Caco-2 (cell line): Measurements from ENCODE around the gene CHORDC1. TPM values are rescaled to one million over a fixed set of nuclear protein-coding genes. Genes with fewer than 3 reads are reported as not detected.

Source experiments
- BruUV-seq: library from RNA; stranded (reverse); fragments of 400-500 nt; replicated peaks from 2 replicates; lab custom pipeline; 2021; lab: Mats Ljungman, UMichigan
- CTCF ChIA-PET: fragments of 300-600 bp; sonication (Branson Sonifier 250); formaldehyde crosslinking; loops from one replicate; lab custom pipeline; 2022; ENCODE audit warnings: antibody characterized with exemption; lab: Charles Lee
- POLR2A ChIA-PET: fragments of 300-600 bp; sonication (Branson Sonifier 250); formaldehyde crosslinking; loops from one replicate; lab custom pipeline; 2022; ENCODE audit warnings: antibody characterized with exemption; lab: Charles Lee
- DNase-seq, 2 experiments: peaks; one replicate each; pipeline versions ENCODE4 v3.0.0 to v3.0.0-alpha.2; 2020 to 2022
- H3K27me3 ChIP-seq: replicated peaks from 2 replicates; pipeline ENCODE4 v1.6.0; 2011; ENCODE audit warnings: low read length; ENCODE audit not compliant: control insufficient read depth, insufficient read depth
- H3K36me3 ChIP-seq: 2 replicates; pipeline ENCODE4 v1.5.1; 2011; ENCODE audit warnings: low read length; ENCODE audit not compliant: control insufficient read depth, insufficient read depth
- H3K4me1 ChIP-seq: fragments of 250-450 bp; sonication (Bioruptor Pico); 2 replicates; pipeline ENCODE4 v1.5.1; 2020; ENCODE audit warnings: mild to moderate bottlenecking
- H3K4me3 ChIP-seq: 2 replicates; pipeline ENCODE4 v1.5.1; 2011; ENCODE audit warnings: low read depth, mild to moderate bottlenecking, control low read depth, low read length
- H3K9me3 ChIP-seq: fragments of 250-450 bp; sonication (Bioruptor Pico); 2 replicates; pipeline ENCODE4 v1.5.1; 2020; ENCODE audit warnings: mild to moderate bottlenecking, moderate library complexity
- H3K27ac Mint-ChIP-seq: one replicate; pipeline ENCODE4 v1.8.0; 2022; ENCODE audit warnings: mixed read lengths; ENCODE audit not compliant: unreplicated experiment
- H3K27me3 Mint-ChIP-seq: one replicate; pipeline ENCODE4 v1.8.0; 2022; ENCODE audit warnings: mixed read lengths; ENCODE audit not compliant: insufficient read depth, unreplicated experiment
- H3K36me3 Mint-ChIP-seq: one replicate; pipeline ENCODE4 v1.8.0; 2022; ENCODE audit warnings: mild to moderate bottlenecking, mixed read lengths; ENCODE audit not compliant: insufficient read depth, unreplicated experiment
- H3K4me1 Mint-ChIP-seq: one replicate; pipeline ENCODE4 v1.8.0; 2022; ENCODE audit warnings: low read depth, mixed read lengths; ENCODE audit not compliant: unreplicated experiment
- H3K4me3 Mint-ChIP-seq: one replicate; pipeline ENCODE4 v1.8.0; 2022; ENCODE audit warnings: mild to moderate bottlenecking, moderate library complexity, mixed read lengths; ENCODE audit not compliant: unreplicated experiment
- H3K9me3 Mint-ChIP-seq: one replicate; pipeline ENCODE4 v1.8.0; 2022; ENCODE audit warnings: mixed read lengths; ENCODE audit not compliant: unreplicated experiment
- intact Hi-C: fragments of 100-400 bp; cut with micrococcal nuclease; formaldehyde crosslinking; loops from one replicate; pipeline ENCODE4 v1.10.0; 2022; ENCODE audit not compliant: unreplicated experiment
- total RNA-seq: library from RNA; stranded (reverse); gene quantifications from 2 replicates; pipeline ENCODE4 v1.2.3, GENCODE V29; 2022
- TF ChIP-seq, protein P1 (sequence below), 2 experiments: fragments of 200-600 bp in 1 of 2; IDR thresholded peaks; 1 replicate in 1 of 2; 2 replicates in 1 of 2; pipeline versions ENCODE4 v1.5.1 to v1.8.0; 2011 to 2022; ENCODE audit warnings: antibody characterized with exemption in 1 of 2, control low read depth in 1 of 2, inconsistent platforms in 1 of 2, low read depth in 1 of 2, low read length in 1 of 2, mild to moderate bottlenecking in 1 of 2, moderate library complexity in 1 of 2; ENCODE audit not compliant: insufficient read depth in 1 of 2, severe bottlenecking in 1 of 2, unreplicated experiment in 1 of 2

The CHORDC1 gene
- total RNA-seq, 1 experiment from 2014 or later, result 194 TPM

DNA sequence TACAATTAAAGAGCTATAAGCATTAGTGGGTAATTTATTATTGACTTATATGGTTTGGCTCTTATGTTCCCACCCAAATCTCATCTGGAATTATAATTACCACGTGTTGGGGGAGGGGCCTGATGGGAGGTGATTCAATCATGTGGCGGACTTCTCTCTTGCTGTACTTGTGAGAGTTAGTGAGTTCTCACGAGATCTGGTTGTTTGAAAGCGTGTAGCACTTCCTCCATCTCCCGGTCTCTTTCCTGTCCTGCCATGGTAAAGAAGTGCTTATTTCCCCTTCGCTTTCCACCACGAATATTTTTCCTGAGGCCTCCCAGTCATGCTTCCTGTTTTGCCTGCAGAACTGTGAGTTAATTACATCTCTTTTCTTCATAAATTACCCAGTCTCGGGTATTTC lies 28.1 kb upstream of the CHORDC1 start:
- POLR2A ChIA-PET, result no interaction called here
- intact Hi-C loops, result no loop called here
- Histone ChIP-seq H3K36me3 (no peaks in the 10 kb centered on the region), H3K9me3 (0 out of 2 replicates have a peak, but pooled peaks cover 5% of the 10 kb centered on the region), H3K4me3 (no peak overlapping the region), H3K4me1 (no peaks in the 10 kb centered on the region), H3K27me3 (no peaks in the 10 kb centered on the region)
- H3K9me3 Mint-ChIP-seq, result no peaks in the 10 kb centered on the region
- DNase-seq, result no peak
- peaks cover 8% of the 10 kb centered on the region for H3K27me3 Mint-ChIP-seq
- BruUV-seq, result no TSS peak
- TF ChIP-seq, protein P1, sequence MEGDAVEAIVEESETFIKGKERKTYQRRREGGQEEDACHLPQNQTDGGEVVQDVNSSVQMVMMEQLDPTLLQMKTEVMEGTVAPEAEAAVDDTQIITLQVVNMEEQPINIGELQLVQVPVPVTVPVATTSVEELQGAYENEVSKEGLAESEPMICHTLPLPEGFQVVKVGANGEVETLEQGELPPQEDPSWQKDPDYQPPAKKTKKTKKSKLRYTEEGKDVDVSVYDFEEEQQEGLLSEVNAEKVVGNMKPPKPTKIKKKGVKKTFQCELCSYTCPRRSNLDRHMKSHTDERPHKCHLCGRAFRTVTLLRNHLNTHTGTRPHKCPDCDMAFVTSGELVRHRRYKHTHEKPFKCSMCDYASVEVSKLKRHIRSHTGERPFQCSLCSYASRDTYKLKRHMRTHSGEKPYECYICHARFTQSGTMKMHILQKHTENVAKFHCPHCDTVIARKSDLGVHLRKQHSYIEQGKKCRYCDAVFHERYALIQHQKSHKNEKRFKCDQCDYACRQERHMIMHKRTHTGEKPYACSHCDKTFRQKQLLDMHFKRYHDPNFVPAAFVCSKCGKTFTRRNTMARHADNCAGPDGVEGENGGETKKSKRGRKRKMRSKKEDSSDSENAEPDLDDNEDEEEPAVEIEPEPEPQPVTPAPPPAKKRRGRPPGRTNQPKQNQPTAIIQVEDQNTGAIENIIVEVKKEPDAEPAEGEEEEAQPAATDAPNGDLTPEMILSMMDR (IDR thresholded peaks at IDR 0.05; ENCODE audit: insufficient read depth in 1 of 2, low read depth in 1 of 2, low read length in 1 of 2, severe bottlenecking in 1 of 2, unreplicated experiment in 1 of 2), result no peak
- H3K4me3 Mint-ChIP-seq, result no peak overlapping the region
- H3K27ac Mint-ChIP-seq, result no peak overlapping the region
- H3K36me3 Mint-ChIP-seq, result no peaks in the 10 kb centered on the region
- CTCF ChIA-PET, result no interaction called here
- no peaks in the 10 kb centered on the region for H3K4me1 Mint-ChIP-seq

DNA sequence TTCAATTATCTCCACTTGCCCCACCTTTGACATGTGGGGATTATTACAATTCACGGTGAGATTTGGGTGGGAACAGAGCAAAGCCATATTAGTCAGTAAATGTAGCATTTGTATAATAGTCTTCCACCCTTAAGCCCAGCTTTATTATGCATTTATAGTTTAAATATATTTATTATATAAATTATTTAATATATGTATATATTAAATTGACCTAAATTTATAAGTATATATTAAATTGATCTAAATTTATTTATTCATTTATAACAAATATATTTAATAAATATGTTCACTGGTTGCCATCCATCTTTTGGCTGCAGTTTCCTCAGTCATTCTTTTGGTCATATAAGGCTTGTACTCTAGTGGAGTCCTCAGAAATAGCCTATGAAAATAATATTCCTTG lies 23.6 kb upstream of the CHORDC1 start:
- BruUV-seq, result no TSS peak
- intact Hi-C loops, result no loop called here
- H3K27ac Mint-ChIP-seq, result no peak overlapping the region
- Histone ChIP-seq H3K36me3 (no peaks in the 10 kb centered on the region), H3K9me3 (no peaks in the 10 kb centered on the region), H3K4me1 (peaks cover 9% of the 10 kb centered on the region), H3K4me3 (no peak overlapping the region), H3K27me3 (no peaks in the 10 kb centered on the region)
- TF ChIP-seq, protein P1 (IDR thresholded peaks at IDR 0.05; ENCODE audit: insufficient read depth in 1 of 2, low read depth in 1 of 2, low read length in 1 of 2, severe bottlenecking in 1 of 2, unreplicated experiment in 1 of 2), result no peak
- no peaks in the 10 kb centered on the region for H3K27me3 Mint-ChIP-seq
- ChIA-PET CTCF (no interaction called here), POLR2A (no interaction called here)
- no peaks in the 10 kb centered on the region for H3K9me3 Mint-ChIP-seq
- peaks cover 10% of the 10 kb centered on the region for H3K4me1 Mint-ChIP-seq
- no peak for DNase-seq
- no peak overlapping the region for H3K4me3 Mint-ChIP-seq
- H3K36me3 Mint-ChIP-seq, result no peaks in the 10 kb centered on the region

DNA sequence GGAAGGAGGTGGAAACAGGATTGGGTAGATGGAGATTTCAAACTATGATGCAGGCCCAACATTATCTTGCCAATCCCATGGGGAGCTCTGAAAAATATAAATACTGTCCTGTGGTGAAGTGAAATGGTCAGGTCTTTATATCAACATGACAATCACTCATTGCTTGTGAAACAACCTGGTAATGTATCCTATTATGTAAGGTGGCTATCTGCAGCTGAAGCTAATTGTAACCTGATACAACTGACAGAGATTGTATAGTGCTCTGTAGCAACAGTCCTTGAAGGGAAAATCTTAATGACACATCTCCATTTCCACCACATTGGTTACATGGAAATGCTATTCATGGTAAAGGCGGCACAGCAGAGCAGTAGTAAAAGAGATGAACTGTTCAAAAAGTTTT lies 20.7 kb upstream of the CHORDC1 start:
- H3K9me3 Mint-ChIP-seq, result peaks cover 8% of the 10 kb centered on the region
- H3K36me3 ChIP-seq, result no peaks in the 10 kb centered on the region
- H3K27me3 Mint-ChIP-seq, result no peaks in the 10 kb centered on the region
- intact Hi-C loops, result no loop called here
- H3K27ac Mint-ChIP-seq, result no peak overlapping the region
- peaks cover 9% of the 10 kb centered on the region for H3K4me1 ChIP-seq
- no peak overlapping the region for H3K4me3 ChIP-seq
- TF ChIP-seq, protein P1 (IDR thresholded peaks at IDR 0.05; ENCODE audit: insufficient read depth in 1 of 2, low read depth in 1 of 2, low read length in 1 of 2, severe bottlenecking in 1 of 2, unreplicated experiment in 1 of 2), result no peak
- ChIA-PET POLR2A (no interaction called here), CTCF (interaction anchor here (0.7 kb wide), 1 partner anchor 9 kb away, joined by 3 read pairs; no protein-coding TSS in a partner anchor)
- H3K9me3 ChIP-seq, result no peaks in the 10 kb centered on the region; the same call in 1 of the 2 replicates
- no peaks in the 10 kb centered on the region for H3K27me3 ChIP-seq
- DNase-seq, result no peak
- H3K36me3 Mint-ChIP-seq, result no peaks in the 10 kb centered on the region
- H3K4me1 Mint-ChIP-seq, result peaks cover 10% of the 10 kb centered on the region
- no TSS peak for BruUV-seq
- no peak overlapping the region for H3K4me3 Mint-ChIP-seq
